HG03025 (cell line): ENCODE results near the gene ZMIZ1.

Experiments
- ATAC-seq: cut with Tn5 transposase; IDR thresholded peaks from one replicate; pipeline ENCODE4 v1.9.1; 2021; ENCODE audit warnings: mild to moderate bottlenecking, moderate library complexity; ENCODE audit not compliant: unreplicated experiment, low FRiP score

ZMIZ1 gene

DNA sequence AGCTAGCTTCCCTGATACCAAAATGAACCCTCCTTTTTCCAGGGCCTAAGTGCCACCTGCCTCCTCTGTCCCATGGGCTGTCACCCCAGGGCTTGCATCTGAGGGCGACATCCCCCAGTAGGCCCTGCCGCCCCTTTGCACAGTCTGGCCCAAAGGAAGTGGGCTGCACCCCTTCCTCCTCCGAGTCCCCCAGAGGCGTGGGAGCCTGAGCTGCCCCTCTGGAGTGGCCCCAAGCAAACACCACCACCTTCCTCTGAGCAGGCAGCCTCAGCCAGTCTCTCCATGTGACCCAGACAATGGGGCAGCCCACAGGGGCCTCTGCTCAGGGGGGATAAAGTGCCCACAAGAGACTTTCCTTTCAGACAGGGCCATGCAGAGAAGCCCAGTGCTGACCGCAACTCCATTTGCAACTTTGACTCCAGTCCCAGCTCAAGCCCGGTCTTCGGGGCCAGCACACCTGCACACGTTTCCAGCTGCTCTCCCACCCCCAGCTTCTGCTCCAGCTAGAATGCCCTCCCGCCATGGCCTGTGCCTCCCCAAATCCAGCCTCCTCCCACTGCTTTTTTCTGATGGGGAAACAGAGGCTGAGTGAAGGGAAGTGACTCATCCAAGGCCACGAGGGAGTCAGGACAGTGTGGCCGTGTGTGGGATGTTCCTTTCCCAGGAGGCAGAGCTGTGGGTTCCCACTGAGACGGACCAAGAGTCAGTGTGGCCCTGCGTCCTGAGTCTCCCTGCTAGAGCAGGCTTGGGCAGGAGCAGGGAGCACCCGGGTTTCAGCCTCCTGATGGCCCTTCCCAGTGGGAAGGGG, 111.9 kb downstream of the ZMIZ1 start:
- no peak for ATAC-seq

DNA sequence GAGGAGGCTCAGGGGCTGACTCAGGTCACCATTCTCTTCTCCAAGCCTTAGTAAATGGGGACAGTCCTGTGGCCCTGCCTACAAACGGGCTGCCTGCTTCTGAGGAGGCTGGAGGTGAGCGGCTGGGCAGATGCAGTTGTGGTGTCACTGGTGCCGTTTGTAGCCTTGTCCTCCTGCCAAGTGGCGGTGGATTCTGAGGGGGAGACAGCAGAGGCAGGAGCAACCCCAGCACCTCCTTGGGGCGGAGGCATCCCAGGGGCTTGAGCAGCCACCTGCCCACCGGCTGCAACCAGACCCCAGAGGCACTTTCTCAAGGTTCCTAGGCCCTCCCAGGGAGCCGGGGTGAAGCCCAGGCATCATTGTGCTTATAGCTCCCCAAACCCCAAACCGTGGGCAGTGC, 112.5 kb downstream of the ZMIZ1 start:
- no peak for ATAC-seq

DNA sequence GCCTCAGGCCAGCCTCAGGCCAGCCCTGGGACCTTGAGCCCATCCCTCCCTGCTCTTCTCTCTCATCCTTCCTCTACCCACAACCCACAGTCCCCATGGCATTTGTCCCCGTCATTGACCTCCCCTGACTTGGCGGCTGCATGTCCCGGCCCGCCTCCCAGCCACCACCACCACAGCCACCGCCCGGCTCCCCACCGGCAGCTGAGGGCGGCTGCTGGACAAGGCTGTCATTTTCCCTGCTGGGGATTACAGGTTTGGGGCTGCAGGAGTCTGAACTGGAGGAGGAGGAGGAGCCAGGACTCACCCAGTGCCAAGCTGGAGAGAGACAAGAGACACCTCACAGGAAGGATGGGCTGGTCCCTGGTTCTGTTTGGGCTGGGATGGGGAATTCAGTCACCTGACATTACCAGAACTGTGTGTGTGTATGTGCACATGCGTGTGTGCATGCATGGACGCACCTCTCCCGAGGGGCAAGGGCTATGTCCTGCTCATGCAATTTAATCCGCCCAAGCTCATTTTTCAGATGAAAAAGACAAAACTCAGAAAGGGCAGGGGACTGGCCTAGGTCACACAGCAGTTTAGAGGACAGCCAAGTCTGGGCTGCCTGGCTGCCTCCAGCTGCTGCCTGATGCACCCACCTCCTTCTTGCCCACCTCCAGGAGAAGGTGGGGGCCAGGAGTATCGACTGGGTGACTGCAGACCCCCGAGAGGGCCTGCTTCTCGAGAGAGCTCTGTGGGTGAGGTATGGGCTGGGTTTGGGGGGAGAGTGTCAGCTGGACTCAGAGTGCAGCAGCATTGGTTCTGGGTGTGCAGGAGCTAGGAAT, 113.1 kb downstream of the ZMIZ1 start:
- ATAC-seq = no peak

DNA sequence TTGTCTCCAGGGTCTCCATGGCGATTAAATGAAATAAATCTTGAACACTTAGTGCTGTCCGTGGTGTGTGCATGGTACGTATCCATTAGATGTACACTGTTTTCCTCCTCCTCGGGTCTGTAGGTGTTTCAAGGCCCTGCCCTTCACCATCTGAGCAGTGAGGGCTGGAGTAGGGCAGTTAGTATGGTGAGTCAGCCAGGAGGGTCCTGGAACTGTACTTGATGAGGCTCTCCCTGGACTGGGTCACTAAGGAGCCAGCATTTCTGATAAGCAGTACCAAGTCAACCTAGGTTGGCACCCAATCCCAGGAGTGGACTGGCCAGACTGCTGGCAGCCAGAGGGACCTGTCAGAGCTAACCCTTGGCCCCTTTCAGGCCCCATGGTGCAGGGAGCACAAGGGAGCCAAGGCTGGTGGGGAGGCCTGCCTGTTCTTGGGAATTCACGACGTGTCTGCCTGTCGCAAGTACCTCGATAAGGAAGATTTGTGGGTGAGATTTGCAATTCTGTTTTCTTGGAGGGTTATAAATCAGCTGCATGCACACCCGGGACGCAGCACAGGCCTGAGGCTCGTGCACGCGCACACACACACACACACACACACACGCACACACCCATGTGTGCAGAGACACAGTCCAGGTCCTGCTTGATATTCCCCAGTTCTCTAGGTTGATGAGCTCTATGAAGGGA, 114.2 kb downstream of the ZMIZ1 start:
- ATAC-seq = no peak

DNA sequence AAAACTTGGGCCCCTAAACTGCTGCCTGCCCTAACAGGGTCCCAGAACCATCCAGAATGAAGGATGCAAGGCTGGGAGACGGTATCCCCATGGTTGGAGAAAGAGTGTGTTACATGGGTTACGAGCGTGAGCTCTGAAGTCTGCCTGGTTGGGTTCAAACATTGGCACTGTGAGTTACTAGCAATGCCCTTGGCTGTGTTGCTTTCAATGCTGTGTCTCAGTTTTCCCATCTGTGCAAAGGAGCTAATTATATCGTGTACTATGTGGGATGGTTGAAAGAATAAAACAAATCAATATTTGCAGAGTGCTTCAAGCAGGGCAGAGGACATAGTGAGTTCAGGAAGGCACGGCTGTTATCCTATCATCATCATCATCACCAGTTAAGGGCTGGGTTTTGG, 114.7 kb downstream of the ZMIZ1 start:
- no peak for ATAC-seq

DNA sequence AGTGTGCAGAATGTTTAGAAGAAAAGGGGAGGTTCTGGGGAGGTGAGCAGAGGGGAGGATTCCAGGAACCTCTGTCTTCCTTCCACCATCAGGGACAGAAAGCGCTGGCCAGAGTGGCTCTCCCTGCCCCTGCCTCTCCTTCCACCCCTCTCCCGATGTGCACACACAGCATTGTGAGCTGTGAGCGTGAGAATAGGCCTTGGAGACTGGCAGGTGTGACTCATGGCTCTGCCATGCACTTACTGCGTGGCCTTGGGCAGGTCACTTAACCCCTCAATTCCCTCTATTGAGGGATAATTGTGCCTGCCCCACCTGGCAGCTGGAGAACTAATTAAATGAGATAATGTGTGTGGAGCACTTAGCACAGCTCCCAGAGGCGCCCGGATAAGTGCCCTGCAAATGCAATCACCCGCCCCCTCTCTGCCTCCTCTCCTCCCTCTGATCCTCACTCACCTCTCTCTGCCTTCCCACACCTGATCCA, 115.4 kb downstream of the ZMIZ1 start:
- ATAC-seq = no peak

DNA sequence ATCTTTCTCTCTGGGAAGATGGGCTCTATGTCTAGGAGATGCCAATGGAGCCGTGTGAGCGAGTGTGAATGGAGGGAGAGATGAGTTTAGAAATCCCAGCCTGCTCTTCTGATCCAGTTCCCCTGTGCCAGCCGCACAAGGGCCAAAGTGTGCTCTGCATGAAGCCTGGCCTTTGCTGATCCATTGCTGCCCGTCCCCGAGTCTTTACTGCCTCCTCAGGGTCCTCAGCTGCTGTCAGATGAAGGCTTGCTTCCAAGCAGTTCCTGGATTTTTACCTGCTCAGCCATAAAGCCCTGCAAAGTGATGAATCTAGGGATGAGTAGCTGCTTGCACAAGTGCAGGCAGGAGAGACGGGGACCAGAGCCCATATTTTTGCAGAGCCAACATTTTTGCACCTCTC, 115.9 kb downstream of the ZMIZ1 start:
- ATAC-seq = no peak

DNA sequence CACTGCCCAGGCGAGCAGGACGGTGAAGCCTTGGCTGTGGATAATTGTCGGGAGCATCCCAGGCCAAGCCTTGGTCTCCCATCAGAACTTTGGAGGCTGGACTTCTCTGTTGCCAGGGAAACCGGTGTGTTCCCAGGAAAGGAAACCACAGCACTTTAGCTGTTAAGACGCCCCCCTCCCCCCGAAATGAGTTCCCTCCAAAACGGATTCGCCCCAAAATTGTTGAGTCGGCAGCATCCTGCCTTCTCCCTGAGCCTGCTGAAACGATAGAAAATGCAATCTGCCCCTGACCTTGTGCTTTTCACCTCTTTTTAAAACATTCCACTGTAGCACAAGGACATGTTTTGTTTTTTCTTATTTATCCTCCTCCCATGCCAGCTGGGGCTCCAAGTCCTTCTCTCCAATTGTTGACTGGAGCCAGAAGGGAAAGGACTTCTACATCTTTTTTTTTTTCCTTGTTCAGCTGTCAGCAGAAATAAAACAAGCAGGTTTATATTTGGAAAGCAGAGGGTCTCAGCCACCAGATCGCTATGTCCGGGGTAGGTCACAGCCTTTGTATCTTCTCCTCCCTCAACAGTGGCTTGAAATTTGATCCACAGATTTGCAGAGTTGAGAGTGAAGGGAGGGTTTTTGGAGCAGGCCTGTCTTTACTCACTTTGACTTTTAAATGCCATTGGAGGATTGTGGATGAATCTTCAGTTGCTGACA, 116.5 kb downstream of the ZMIZ1 start:
- ATAC-seq = no peak

DNA sequence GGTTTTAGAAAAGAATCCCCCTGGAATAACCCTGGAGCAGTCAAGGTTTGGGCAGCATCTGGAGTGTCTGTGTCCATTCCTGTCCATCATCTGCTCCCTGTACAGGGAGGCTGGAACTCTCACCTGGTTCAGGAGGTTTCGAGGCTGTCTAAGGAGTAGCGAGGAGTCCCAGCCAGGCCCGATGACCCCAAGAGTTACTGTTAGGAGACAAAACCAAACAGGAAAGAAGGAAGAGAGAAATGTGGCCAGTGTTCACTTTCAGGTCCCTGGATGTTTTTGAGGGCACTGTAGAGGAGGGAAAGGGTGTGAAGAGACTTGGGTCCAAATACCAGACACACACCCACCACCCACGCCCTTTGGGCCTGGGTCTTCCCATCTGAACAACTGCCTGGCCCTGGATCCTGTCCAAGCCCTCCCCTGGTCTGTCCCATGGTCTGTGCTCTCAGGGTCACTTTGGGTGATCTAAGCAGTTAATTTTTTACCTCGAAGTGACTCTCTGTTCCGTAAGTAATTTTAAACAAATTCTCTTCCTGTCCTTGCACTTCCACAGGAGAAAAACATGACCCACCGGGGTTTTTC, 117.1 kb downstream of the ZMIZ1 start:
- ATAC-seq = no peak

DNA sequence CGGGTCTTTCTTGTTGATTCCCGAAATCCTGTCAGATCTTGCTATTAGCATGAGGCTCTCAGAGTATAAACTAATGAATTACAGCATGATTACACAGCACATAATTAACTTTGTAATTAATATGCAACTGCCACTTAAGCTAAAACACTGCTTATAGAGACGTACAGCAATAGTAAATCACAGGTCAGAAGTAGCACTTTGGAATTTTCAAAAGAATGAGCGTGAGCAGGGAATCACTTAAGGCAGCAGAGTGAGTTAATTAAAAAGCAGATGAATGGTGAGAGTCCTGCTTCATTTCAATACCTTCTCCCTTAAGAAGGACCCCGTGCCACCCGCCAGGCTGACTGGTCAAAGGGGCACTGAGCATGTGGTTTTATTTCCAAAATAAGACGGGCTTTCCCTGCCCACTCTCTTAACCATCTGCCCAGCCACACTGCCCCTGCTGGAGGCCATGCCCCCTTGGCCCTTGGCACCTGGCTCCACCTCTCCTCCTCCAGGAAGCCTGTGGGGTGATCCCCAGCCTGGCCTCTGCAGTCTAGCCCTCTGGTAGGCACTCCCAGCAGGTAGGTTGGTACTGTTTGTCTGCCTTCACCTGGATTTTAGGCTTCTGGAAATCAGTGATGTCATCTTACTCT, 117.8 kb downstream of the ZMIZ1 start:
- no peak for ATAC-seq

DNA sequence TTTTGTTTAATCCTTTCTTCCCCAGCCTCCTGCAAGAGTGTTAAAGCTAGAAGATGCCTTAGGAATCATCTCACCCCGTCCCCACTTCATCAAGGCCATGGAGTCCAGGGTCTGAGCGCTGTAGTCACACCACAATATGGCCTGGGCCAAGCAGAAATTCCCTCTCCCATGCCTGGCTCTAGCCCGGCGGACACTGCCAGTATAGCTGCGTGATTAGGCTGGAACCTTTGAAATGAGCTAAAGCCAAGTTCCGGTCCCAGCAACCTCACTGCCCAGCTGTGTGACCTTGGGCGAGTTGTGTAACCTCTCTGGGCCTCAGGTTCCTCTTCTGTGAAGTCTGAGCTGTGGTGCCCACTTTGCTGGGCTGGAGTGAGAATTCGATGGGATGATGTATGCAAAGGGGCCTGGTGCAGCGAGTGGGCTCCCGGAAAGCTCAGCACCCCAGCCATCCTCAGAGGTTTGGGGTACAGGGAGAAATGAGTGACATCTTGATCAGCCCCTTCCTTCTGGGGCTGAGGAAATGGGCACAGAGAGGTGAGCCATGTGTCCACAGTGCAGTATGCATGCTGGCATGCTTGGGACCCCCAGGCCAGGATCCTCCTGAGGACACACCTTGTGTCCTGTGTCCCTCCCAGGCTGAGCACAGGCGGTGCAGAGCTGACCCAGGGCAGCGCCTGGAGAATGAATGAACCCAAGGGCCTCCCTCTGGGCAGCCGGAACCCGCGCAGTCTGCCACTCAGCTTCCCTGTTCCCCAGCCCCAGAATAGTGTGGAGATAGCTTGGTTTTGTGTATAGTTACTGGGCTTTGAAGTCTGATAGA, 118.6 kb downstream of the ZMIZ1 start:
- no peak for ATAC-seq

DNA sequence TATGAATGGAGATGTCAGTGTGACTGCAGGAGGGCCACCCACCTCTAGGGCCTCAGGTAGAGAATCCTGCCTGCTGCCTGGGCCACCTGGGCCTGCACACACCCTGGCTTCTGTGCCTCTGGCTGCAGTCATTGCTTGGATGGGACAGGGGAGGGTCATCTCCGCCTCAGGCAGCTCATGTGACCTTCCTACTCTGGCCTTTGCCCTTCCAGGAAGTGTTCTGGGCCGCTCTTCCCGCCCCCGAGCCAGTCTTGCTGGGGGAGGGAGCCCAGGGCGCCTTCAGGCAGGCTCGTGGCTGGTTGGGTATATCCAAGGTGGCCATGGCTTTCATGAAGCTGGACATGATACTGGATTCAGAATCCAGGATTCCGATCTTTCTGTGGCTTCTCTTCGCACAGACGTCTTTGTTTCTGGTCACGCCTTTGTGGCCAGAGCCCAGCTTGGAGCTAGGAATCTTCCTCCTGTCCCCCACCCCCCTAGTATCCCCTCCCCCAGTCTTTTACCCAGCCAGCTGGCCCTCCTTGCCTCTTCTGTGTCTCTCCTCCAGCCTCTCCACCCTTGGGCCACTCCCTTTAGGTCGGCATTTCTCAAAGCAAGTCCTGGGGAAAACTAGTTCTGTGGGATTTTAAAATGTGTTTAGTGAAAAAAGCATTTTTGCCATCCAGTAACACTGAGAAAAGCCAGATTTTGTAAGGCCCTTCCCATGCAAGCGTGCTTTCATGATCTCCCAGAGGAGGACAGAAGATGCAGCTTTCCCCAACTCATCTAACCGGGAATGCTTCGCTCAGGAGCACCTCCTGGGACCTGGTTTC, 119.6 kb downstream of the ZMIZ1 start:
- ATAC-seq = no peak

DNA sequence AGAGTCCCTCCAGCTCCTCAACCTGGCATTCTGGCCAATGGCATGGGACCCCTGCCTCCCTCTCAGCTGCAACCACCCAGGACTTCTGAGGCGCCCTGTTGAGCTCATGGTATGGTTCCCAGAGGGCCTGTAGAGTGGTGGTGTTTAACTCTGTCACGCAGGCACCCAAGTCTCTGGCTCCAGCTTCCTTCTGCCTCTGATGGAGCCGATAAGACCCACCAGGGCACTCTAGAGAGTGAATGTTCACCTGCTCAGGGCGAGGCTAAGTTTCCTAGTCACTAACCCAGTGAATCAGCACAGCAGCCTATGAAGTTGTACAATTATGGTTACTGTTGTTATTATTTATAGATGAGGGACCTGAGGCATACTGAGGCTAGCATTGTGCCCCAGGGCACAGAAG, 120.4 kb downstream of the ZMIZ1 start:
- ATAC-seq = no peak

DNA sequence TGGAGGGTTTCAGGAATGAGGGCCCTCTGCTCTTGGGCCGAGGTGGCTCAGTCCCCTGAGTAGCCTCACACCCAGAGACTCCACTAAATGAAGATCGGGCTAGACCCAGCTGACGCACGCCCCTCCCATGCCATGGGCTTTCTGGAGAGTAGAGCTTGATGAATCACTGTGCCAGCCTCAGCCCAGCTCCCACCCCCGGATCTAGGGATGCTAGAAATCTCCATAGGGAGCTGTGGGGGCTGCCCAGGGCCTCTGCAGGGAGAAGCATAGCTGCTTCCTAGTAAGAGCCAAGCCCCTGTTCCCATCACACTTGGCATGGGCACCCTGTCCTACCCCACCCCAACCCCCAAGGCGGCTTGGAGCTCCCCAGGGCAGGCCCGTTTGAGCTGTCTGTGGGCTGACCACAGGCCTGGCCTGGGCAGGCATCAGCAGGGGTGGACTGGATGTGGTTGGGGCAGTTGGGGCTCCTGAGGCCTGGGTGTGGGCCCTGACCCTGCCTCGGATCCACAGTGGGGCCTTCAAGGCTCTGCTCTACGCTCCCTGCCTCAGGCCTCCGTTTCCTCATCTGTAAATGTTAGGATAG, 121.2 kb downstream of the ZMIZ1 start:
- ATAC-seq = no peak

DNA sequence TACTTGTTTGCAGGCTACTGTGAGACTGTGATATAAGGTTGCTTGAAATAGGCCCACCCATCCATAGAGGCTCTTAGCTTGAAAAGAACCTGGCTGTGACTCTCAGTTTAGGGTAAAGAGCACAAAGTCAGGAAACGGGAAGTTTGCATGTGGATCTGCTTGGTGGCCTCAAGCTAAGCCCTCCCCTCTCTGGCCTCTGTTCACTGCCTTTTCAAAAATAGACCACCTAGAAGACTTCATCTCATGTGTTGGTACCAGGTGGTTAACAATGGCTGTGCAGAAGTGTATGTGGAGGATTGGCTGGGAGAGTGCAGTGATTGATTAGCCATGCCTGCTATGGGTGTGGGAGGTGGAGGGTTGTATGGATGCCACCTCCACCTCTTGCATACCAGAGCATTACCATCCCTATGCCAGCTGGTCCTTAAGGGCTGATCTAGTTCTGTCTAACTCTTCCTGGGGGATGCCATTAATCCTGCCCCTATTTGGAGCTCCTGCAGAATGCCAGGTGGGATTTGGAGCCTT, 122.0 kb downstream of the ZMIZ1 start:
- no peak for ATAC-seq

DNA sequence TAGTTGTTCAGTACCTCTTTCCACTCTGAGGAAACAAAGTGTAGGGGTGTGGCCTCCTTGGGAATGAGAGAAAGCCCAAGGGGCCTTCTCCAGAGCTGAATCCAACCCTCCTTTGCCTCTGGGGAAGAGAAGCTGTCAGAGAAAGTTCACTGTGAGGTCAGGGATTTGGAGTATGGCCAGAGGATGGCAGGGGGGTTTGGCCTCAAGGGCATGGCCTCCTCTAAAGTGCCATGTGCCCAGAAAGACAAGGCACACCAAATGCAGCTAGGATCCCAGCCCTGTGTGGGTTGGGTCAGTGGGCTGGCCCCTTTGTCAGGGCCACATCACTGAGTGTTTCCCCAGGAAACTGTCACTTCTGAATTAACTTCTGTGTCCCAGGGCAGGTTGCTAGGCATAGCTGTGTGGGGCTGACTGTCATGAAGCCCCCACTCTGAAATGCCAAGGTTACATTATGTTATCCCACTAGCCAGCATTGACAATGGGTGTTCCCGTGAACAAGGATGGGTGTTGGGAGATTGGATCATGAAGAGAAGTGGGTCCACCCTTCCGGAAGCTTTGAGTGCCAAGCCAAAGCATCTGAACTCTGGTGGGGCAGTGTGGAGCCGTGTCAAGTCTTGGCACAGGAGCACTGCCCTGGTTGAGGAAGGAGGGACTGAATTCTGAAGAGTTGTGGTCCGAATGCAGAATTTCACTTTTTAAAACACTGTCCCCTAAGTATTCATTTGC, 123.3 kb downstream of the ZMIZ1 start:
- ATAC-seq = no peak

DNA sequence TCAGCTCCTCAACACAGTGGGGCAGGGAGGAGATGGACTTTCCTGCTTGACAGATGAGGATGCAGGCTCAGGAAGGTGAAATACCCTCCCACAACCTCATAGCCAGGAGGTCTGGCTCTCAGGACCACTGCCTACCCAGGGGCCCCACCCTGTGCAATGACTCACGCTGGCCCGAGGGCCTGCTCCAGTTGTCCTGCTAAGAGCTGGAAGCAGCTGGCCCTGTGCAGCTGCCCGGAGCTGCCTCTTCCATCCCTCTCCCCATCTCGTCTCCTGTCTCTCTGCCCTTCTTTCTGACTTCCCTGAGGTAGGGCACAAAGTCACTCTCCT, 123.9 kb downstream of the ZMIZ1 start:
- no peak for ATAC-seq
